A673 (cell line): ENCODE data around the gene AGPAT3. TPM values are rescaled to one million over a fixed set of nuclear protein-coding genes. Genes with fewer than 3 reads are reported as not detected.

Experiments used
- BruUV-seq: library from RNA; stranded (reverse); fragments of 400-500 nt; replicated peaks from 2 replicates; lab custom pipeline; 2021; lab: Mats Ljungman, UMichigan
- CTCF ChIA-PET: fragments of 300-600 bp; sonication (Branson Sonifier 250); formaldehyde crosslinking; loops from one replicate; lab custom pipeline; 2022; ENCODE audit warnings: antibody characterized with exemption; lab: Charles Lee
- POLR2A ChIA-PET: fragments of 300-600 bp; sonication (Branson Sonifier 250); formaldehyde crosslinking; loops from one replicate; lab custom pipeline; 2022; ENCODE audit warnings: antibody characterized with exemption; ENCODE audit not compliant: low non-redundant PET; lab: Charles Lee
- DNase-seq: peaks from one replicate; pipeline ENCODE4 v3.0.0-alpha.2; 2015; ENCODE audit warnings: low spot score
- H3K27ac ChIP-seq: fragments of 200-600 bp; sonication (generic); 2 replicates; pipeline ENCODE4 v1.5.1; 2016; ENCODE audit warnings: mixed run types, low read depth, mild to moderate bottlenecking, mixed read lengths, antibody characterized with exemption, low read length; ENCODE audit not compliant: poor library complexity, severe bottlenecking
- H3K27me3 ChIP-seq: fragments of 200-600 bp; sonication (generic); replicated peaks from 2 replicates; pipeline ENCODE4 v1.6.1; 2017; ENCODE audit warnings: mixed run types, low read depth, mild to moderate bottlenecking, mixed read lengths, antibody characterized with exemption, low read length; ENCODE audit not compliant: insufficient read depth, poor library complexity
- H3K36me3 ChIP-seq: fragments of 200-600 bp; sonication (generic); 2 replicates; pipeline ENCODE4 v1.6.1; 2016; ENCODE audit warnings: mixed run types, mild to moderate bottlenecking, mixed read lengths, antibody characterized with exemption, low read length; ENCODE audit not compliant: insufficient read depth, poor library complexity, severe bottlenecking
- H3K4me1 ChIP-seq: fragments of 200-600 bp; sonication (generic); 2 replicates; pipeline ENCODE4 v1.6.1; 2017; ENCODE audit warnings: mixed run types, mild to moderate bottlenecking, mixed read lengths, antibody characterized with exemption, low read length; ENCODE audit not compliant: insufficient read depth, poor library complexity, severe bottlenecking
- H3K4me3 ChIP-seq: fragments of 200-600 bp; sonication (generic); 2 replicates; pipeline ENCODE4 v1.5.1; 2016; ENCODE audit warnings: low read depth, mixed run types, mild to moderate bottlenecking, mixed read lengths, low read length; ENCODE audit not compliant: poor library complexity, severe bottlenecking
- H3K9me3 ChIP-seq: fragments of 200-600 bp; sonication (generic); 2 replicates; pipeline ENCODE4 v1.6.1; 2016; ENCODE audit warnings: mixed run types, low read depth, mild to moderate bottlenecking, mixed read lengths, antibody characterized with exemption, low read length; ENCODE audit not compliant: poor library complexity, severe bottlenecking
- EZH2 ChIP-seq: fragments of 200-600 bp; sonication (generic); IDR thresholded peaks from 2 replicates; pipeline ENCODE4 v1.6.1; 2017; ENCODE audit warnings: borderline replicate concordance, low read depth, mild to moderate bottlenecking, mixed read lengths, antibody characterized with exemption, low read length; ENCODE audit not compliant: poor library complexity, severe bottlenecking
- intact Hi-C: fragments of 100-400 bp; cut with micrococcal nuclease; formaldehyde crosslinking; loops from one replicate; pipeline ENCODE4 v1.10.0; 2022; ENCODE audit not compliant: unreplicated experiment
- total RNA-seq: library from RNA; stranded (reverse); gene quantifications from 2 replicates; pipeline ENCODE4 v1.2.3, GENCODE V29; 2021
- TF ChIP-seq, protein P1 (sequence below): fragments of 300-800, 200-600 bp; sonication (generic); conservative IDR thresholded peaks from 2 replicates; pipeline ENCODE4 v1.5.1; 2017; ENCODE audit warnings: low read depth, mild to moderate bottlenecking, antibody characterized with exemption, low read length, moderate library complexity, mixed read lengths

AGPAT3 gene
- total RNA-seq, 1 experiment from 2014 or later: 69.6 TPM

DNA sequence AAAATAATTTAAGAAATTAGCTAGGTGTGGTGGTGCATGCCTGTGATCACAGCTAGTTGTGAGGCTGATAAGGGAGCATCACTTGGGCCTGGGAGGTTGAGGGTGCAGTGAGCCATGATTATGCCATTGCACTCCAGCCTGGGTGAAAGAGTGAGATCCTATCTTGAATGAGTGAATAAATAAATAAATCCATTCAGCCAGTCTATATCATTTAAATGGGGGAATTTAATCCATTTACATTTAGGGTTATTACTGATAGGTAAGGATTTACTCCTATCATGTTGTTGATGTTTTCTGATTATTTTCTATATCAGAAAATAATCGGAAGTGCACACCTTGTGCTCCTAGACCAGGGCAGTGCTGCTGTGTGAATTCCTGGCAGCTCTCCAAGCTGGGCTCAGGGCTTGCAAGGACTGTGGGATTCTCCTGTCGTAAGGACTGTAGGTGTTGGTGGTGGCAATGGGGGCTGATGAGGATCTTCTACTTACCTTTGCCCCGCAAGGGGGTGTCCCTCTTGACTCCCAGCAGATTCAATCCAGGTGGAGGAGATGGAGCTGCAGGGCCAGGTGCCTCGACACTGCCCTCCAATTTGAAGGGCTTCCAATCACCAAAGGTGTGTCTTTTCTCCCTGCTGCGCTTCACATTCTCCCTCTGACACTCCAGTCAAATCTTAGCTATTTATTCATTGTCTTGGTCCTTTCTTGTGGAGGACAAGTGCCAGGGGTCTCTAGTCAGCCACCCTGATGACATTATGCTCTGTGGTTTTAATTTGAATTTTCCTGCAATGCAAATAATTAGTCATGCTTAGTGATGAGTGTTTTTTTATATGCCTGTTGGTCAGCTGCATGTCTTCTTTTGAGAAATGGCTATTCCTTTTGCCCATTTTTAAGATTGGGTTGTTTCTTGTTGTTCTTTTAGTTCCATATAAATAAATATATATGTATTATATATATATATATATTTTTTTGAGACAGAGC is 133.0 kb downstream of the AGPAT3 start:
- intact Hi-C loops: no loop called here
- no TSS peak for BruUV-seq
- Histone ChIP-seq H3K27me3 (no peaks in the 10 kb centered on the region), H3K27ac (no peak overlapping the region), H3K4me1 (no peaks in the 10 kb centered on the region), H3K36me3 (no peaks in the 10 kb centered on the region), H3K4me3 (no peak overlapping the region), H3K9me3 (no peaks in the 10 kb centered on the region)
- ChIA-PET CTCF (no interaction called here), POLR2A (no interaction called here)
- no peak for DNase-seq
- no peak for TF ChIP-seq EZH2
- TF ChIP-seq, protein P1, sequence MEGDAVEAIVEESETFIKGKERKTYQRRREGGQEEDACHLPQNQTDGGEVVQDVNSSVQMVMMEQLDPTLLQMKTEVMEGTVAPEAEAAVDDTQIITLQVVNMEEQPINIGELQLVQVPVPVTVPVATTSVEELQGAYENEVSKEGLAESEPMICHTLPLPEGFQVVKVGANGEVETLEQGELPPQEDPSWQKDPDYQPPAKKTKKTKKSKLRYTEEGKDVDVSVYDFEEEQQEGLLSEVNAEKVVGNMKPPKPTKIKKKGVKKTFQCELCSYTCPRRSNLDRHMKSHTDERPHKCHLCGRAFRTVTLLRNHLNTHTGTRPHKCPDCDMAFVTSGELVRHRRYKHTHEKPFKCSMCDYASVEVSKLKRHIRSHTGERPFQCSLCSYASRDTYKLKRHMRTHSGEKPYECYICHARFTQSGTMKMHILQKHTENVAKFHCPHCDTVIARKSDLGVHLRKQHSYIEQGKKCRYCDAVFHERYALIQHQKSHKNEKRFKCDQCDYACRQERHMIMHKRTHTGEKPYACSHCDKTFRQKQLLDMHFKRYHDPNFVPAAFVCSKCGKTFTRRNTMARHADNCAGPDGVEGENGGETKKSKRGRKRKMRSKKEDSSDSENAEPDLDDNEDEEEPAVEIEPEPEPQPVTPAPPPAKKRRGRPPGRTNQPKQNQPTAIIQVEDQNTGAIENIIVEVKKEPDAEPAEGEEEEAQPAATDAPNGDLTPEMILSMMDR: no peak

GRCh38 chr21:44000360-44000759 is 135.3 kb downstream of the AGPAT3 start:
- H3K9me3 ChIP-seq: no peaks in the 10 kb centered on the region
- ChIA-PET POLR2A (no interaction called here), CTCF (no interaction called here)
- no peak overlapping the region for H3K27ac ChIP-seq
- H3K36me3 ChIP-seq: no peaks in the 10 kb centered on the region
- TF ChIP-seq, protein P1: no peak
- no peak for TF ChIP-seq EZH2
- DNase-seq: no peak
- no peak overlapping the region for H3K4me3 ChIP-seq
- H3K4me1 ChIP-seq: no peaks in the 10 kb centered on the region
- H3K27me3 ChIP-seq: no peaks in the 10 kb centered on the region
- intact Hi-C loops: no loop called here
- no TSS peak for BruUV-seq

GRCh38 chr21:44002511-44002910 is 137.5 kb downstream of the AGPAT3 start:
- TF ChIP-seq EZH2: no peak
- TF ChIP-seq, protein P1: no peak
- BruUV-seq: no TSS peak
- Histone ChIP-seq H3K4me3 (no peak overlapping the region), H3K36me3 (no peaks in the 10 kb centered on the region), H3K27me3 (no peaks in the 10 kb centered on the region), H3K9me3 (no peaks in the 10 kb centered on the region), H3K27ac (no peak overlapping the region), H3K4me1 (no peaks in the 10 kb centered on the region)
- no peak for DNase-seq
- ChIA-PET CTCF (no interaction called here), POLR2A (no interaction called here)
- intact Hi-C loops: no loop called here
